ENCODE results near the gene SNX13. TPM values are rescaled to one million over a fixed set of nuclear protein-coding genes. Genes with fewer than 3 reads are reported as not detected.

SNX13 gene
- total RNA-seq, 4 donors from 2014 or later = 59.2 to 88.4 (median 68.9) TPM

DNA sequence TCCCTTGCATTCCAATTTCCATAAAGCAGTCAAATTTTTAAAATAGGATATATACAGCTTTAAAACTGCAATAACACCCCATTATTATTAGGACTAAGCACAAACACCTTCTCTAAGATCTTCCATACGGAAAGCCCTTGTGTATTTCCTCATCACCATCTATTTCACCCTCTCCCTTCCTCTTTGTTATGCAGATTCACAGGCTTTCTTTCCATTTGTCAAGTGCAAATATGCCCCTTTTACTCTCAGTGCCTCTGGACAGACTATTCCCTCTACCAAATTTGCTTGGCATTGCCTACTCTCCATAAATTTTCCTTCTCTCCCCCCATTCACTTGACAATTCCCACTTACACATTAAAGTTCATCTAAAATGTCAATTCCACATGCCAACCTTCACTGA, 61.7 kb downstream of the SNX13 start:
- no peak for ATAC-seq (ENCODE audit: low FRiP score)
- TF ChIP-seq, protein P1, sequence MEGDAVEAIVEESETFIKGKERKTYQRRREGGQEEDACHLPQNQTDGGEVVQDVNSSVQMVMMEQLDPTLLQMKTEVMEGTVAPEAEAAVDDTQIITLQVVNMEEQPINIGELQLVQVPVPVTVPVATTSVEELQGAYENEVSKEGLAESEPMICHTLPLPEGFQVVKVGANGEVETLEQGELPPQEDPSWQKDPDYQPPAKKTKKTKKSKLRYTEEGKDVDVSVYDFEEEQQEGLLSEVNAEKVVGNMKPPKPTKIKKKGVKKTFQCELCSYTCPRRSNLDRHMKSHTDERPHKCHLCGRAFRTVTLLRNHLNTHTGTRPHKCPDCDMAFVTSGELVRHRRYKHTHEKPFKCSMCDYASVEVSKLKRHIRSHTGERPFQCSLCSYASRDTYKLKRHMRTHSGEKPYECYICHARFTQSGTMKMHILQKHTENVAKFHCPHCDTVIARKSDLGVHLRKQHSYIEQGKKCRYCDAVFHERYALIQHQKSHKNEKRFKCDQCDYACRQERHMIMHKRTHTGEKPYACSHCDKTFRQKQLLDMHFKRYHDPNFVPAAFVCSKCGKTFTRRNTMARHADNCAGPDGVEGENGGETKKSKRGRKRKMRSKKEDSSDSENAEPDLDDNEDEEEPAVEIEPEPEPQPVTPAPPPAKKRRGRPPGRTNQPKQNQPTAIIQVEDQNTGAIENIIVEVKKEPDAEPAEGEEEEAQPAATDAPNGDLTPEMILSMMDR (IDR thresholded peaks at IDR 0.05) = no peak

DNA sequence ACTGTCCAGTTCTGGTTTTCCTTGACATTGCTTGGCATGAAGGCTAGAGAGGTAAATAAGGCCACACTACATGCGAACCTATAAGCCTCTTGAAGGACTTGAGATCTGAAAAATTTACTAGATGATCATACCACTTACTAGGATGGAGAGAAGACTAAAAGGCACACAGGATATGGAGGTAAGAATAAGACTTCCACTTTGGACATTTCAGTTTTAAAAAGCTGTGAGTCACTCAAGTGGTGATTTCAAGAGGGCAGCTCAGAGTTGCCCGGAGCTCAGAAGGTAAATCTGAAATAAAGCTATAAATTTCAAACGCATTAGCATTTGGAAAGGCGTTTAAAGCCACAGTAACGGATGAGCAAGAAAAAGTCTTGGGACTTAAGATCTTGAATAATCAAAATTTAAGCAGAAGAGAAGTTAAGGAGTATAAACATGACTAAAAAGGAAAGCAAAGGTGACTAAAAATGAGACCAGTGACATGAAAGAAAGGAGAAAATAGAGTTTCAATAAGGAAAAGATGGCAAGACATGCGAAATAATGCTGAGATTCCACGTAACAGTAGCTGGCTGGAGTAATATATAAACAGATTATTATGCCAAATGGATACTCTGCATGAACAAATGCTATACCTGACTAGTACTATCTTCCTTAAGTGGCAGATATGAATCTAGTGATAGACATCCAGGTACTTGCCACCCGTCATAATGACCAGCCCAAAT, 68.3 kb downstream of the SNX13 start:
- TF ChIP-seq, protein P1 (IDR thresholded peaks at IDR 0.05) = no peak
- no peak for DNase-seq (ENCODE audit: low spot score)
- ATAC-seq (ENCODE audit: low FRiP score) = no peak

More for the DNA sequence above, 61.7 kb downstream of the SNX13 start:
- no peak for DNase-seq (ENCODE audit: low spot score)

DNA sequence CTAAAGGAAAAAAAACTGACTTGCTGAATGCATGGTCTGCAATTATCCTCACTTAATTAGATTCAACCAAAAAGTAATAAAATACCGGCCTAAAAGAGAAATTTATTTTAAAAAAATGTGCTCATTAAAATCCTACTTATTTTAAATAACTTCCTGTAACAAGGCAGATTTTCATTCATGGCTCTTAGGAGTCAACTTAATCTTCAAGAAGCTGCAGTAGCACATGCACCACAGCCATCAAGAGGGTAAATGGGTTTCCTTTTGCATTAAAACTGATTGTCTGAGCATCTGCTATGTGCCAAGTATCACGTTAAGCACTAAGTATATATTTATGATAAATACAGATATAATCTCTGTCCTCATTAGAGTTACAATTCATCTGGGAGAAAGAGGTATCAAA, 69.9 kb downstream of the SNX13 start:
- no peak for ATAC-seq (ENCODE audit: low FRiP score)
- TF ChIP-seq, protein P1 (IDR thresholded peaks at IDR 0.05) = no peak

DNA sequence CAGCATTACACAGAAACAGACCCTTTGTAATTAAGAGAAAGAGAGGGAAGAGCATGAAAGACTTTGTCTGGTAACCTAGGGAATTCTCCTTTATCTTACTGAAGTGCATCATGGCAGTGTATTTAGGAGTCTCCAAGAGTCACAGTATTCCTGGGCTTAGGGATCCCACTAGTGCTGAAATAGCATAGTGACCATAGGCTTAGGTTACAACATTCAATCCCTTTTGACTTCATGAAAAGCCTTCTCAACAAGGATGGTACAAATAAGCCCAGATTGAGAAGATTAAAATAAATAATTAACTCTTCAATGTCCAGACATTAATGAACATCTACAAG, 76.5 kb downstream of the SNX13 start:
- DNase-seq (ENCODE audit: low spot score) (no peak), ATAC-seq (ENCODE audit: low FRiP score) (no peak)
- TF ChIP-seq, protein P1 (IDR thresholded peaks at IDR 0.05) = no peak

More for the DNA sequence above, 69.9 kb downstream of the SNX13 start:
- no peak for DNase-seq (ENCODE audit: low spot score)

DNA sequence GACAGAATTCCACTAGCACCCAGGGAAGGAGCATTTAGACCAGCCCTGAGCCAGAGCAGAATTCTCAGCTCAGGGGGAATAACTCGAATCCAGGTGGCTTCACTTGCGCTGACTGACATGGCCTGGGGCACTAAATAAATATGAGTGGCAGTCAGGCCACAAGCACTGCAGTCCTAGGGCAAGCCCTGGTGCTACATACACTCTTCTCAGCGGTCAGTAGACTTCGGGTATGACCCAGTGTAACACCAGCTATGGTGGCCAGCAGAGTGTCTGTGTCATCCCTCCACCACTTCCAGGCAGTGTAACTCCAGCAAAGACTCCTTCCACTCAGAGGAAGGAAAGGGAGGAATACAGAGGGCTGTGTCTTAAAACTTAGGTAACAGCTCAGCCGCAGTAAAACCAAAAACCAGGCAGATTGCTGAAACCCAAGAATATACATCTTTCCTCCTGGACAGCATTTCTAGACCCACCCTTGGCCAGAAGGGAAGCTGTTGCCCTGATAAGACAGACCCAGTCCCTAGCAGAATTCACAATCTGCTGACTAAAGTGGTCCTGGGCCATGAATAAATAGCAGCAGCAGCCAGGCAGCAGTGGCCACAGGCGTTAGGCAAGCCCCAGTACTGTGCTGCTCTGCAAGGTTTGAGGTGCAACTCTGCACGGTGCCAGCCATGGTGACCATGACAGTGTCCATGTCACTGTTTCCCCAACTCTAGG, 77.0 kb downstream of the SNX13 start:
- DNase-seq (ENCODE audit: low spot score) (no peak), ATAC-seq (ENCODE audit: low FRiP score) (no peak)
- TF ChIP-seq, protein P1 (IDR thresholded peaks at IDR 0.05) = no peak

DNA sequence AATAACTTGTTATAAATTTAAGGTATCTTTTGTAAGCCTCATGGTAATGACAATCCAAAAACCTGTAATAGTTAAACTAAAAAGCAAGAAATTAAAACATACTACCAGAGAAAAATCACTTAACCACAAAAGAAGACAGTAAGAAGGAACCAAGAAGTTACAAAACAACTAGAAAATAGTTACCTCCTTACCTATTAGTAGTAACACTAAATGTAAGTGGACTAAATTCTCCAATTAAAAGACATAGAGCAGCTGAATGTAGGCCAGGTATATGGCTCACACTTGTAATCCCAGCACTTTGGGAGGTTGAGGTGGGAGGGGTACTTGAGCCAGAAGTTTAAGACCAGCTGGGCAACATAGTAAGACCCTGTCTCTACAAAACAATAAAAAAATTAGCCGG, 84.0 kb downstream of the SNX13 start:
- DNase-seq (ENCODE audit: low spot score) (no peak), ATAC-seq (ENCODE audit: low FRiP score) (no peak)
- TF ChIP-seq, protein P1 (IDR thresholded peaks at IDR 0.05) = no peak

DNA sequence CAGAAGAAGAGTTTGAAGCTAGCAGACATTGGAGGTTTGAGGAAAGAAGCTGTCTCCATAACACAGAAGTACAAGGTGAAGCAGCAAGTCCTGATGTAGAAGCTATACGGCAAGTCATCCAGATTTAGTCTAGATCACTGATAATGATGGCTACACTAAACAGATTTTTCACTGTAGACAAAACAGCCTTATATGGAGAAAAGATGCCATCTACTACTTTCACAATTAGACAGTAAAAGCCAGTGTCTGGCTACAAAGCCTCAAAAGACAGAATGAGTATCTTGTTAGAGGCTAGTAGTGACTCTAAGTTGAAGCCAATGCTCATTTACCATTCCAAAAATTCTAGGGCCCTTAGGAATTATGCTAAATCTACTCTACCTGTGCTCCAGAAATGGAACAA, 85.1 kb downstream of the SNX13 start:
- ATAC-seq (ENCODE audit: low FRiP score) (no peak), DNase-seq (ENCODE audit: low spot score) (no peak)
- TF ChIP-seq, protein P1 (IDR thresholded peaks at IDR 0.05) = no peak
